Heart left ventricle (tissue), 16 donors: Measurements from ENCODE around the gene EMP2. TPM values are rescaled to one million over a fixed set of nuclear protein-coding genes. Genes with fewer than 3 reads are reported as not detected.

ENCODE experiments used
- ATAC-seq, 4 donors: fragments of 200-7000 bp; cut with Tn5 transposase; one replicate each; pipeline ENCODE4 v1.9.1; 2020 to 2022; ENCODE audit warnings: moderate library complexity in 4 of 4, mild to moderate bottlenecking in 3 of 4, moderate number of reproducible peaks in 1 of 4
- DNase-seq, 5 donors: peaks; one replicate each; pipeline ENCODE4 v3.0.0-alpha.2; 2020
- H3K27ac ChIP-seq, 12 donors: fragments of 200-600 bp; sonication (generic) in 4 of 12; one replicate each; pipeline versions ENCODE4 v1.5.0 to v1.8.0; 2016 to 2022; ENCODE audit warnings: mild to moderate bottlenecking in 2 of 12
- H3K27me3 ChIP-seq, 9 donors: fragments of 200-600 bp; sonication (generic) in 2 of 9; one replicate each; pipeline versions ENCODE4 v1.5.1 to v1.8.0; 2016 to 2022; ENCODE audit warnings: mild to moderate bottlenecking in 3 of 9
- H3K36me3 ChIP-seq, 9 donors: fragments of 200-600 bp; sonication (generic) in 2 of 9; one replicate each; pipeline versions ENCODE4 v1.5.0 to v1.8.0; 2018 to 2022; ENCODE audit warnings: mild to moderate bottlenecking in 2 of 9
- H3K4me1 ChIP-seq, 12 donors: fragments of 200-600 bp; sonication (generic) in 4 of 12; one replicate each; pipeline versions ENCODE4 v1.5.0 to v1.8.0; 2016 to 2022; ENCODE audit warnings: mild to moderate bottlenecking in 3 of 12
- H3K4me3 ChIP-seq, 12 donors: fragments of 200-600 bp; sonication (generic) in 4 of 12; one replicate each; pipeline versions ENCODE4 v1.5.0 to v1.8.0; 2017 to 2022; ENCODE audit warnings: mild to moderate bottlenecking in 9 of 12, moderate library complexity in 4 of 12
- H3K9me3 ChIP-seq, 12 donors: fragments of 200-600 bp; sonication (generic) in 4 of 12; one replicate each; pipeline versions ENCODE4 v1.5.0 to v1.8.0; 2016 to 2022; ENCODE audit warnings: mild to moderate bottlenecking in 1 of 12
- CTCF ChIP-seq, 12 donors: fragments of 200-600 bp; sonication (generic) in 4 of 12; IDR thresholded peaks; one replicate each; pipeline versions ENCODE4 v1.5.0 to v1.8.0; 2018 to 2022; ENCODE audit warnings: antibody characterized with exemption in 12 of 12, mild to moderate bottlenecking in 5 of 12
- POLR2A ChIP-seq, 2 donors: fragments of 450-650 bp; IDR thresholded peaks; one replicate each; pipeline ENCODE4 v1.6.1; 2017; ENCODE audit warnings: antibody characterized with exemption in 2 of 2, mild to moderate bottlenecking in 2 of 2, moderate library complexity in 2 of 2
- WGBS, 4 donors: extraction: QIAGEN DNeasy Blood & Tissue Kit in 2 of 4; methylation state at CpG; one replicate each; pipeline versions ENCODE4 v1.1.5 to v1.1.7; 2013 to 2018; 5-methylcytosine and 5-hydroxymethylcytosine counted together
- intact Hi-C, 10 donors: fragments of 100-400 bp; cut with DNase I; formaldehyde crosslinking; loops; one replicate each; pipeline versions ENCODE4 v1.11.1 to v1.14.2; 2022
- polyA plus RNA-seq, 2 donors: library from polyadenylated mRNA; stranded (reverse); fragments of 200-250 nt; gene quantifications; one replicate each; pipeline ENCODE4 v1.2.3, GENCODE V29; 2013
- total RNA-seq, 9 donors: library from RNA; depleted of rRNA in 2 of 9; stranded (reverse); fragments of >200 nt in 2 of 9; fragmentation: NEBNext Ultra II Directional in 3 of 9; extraction: Animal tissue kit (Norgen Biotek cat#: 25700) in 3 of 9; gene quantifications; one replicate each; pipeline versions ENCODE4 v1.1.0 to v1.2.4, GENCODE V29; 2016 to 2023
- donor health status: ischemic (EF 13 %, LVEDD 7.1; RV severe dilation, severe dysfunction).
- donor health status: healthy with polysubstance abuse.
- donor health status: DM: no; HTN: yes; CAD: no.
- donor health status: DM: no; HTN: no; CAD: no.
- donor health status: ischemic (EF 25% LVEDD 6.9; RV normal size, moderate dysfunction).
- donor health status: ischemic (EF 25% LVEDD 5.7; RV mildly dilated, moderate dysfunction).
- donor health status: healthy.
- donor health status: DM: yes; HTN: yes; CAD: no.
- donor health status: ischemic (EF 35%, LVEDD 5.7; RV mildly dilated, moderate dysfunction).
- donor health status: nonischemic (EF 11% LVEDD 7.7; RV severe dilation, severe dysfunction).
- donor health status: DM: yes; HTN: yes; CAD: no.
- donor health status: PGD.
- donor health status: ischemic (EF 29% LVEDD 5.4; RV normal size, mild dysfunction).
- donor health status: nonischemic (EF 23%, LVEDD 6.1; RV moderate dilation, normal function).

EMP2 gene
- total and polyA plus RNA-seq, 11 donors: 34.5 to 103 (median 61.3) TPM

- 83 to 98% (median 95%) methylated on average over 6 of the region's 6 CpGs for WGBS, 4 donors
- DNase-seq (no peak), ATAC-seq (no peak)
- H3K27ac ChIP-seq: no peak overlapping the region
- no peak for TF ChIP-seq POLR2A (IDR thresholded peaks at IDR 0.05)
- no peak for TF ChIP-seq CTCF (IDR thresholded peaks at IDR 0.05)
- H3K36me3 ChIP-seq: peaks cover 0 to 6% (median 0%) of the 10 kb centered on the region in 9 donors
- intact Hi-C loops: no loop called here
- no peaks in the 10 kb centered on the region for H3K27me3 ChIP-seq
- peaks cover 0 to 16% (median 2%) of the 10 kb centered on the region in 12 donors for H3K9me3 ChIP-seq
- no peak overlapping the region for H3K4me3 ChIP-seq
- H3K4me1 ChIP-seq: peaks cover 0 to 5% (median 0%) of the 10 kb centered on the region in 12 donors
Measured at GRCh38 chr16:10495031-10495345, 85.4 kb downstream of the EMP2 start.

GRCh38 chr16:10494343-10495030 is 85.9 kb downstream of the EMP2 start:
- ATAC-seq (no peak), DNase-seq (no peak)
- WGBS, 4 donors: 74 to 93% (median 76%) methylated on average over 5 of the region's 5 CpGs
- Histone ChIP-seq H3K4me1 (peaks cover 0 to 6% (median 0%) of the 10 kb centered on the region in 12 donors), H3K27me3 (no peaks in the 10 kb centered on the region), H3K4me3 (no peak overlapping the region), H3K27ac (no peak overlapping the region), H3K36me3 (peaks cover 0 to 6% (median 0%) of the 10 kb centered on the region in 9 donors), H3K9me3 (peaks cover 0 to 16% (median 2%) of the 10 kb centered on the region in 12 donors)
- TF ChIP-seq POLR2A (IDR thresholded peaks at IDR 0.05) (no peak), CTCF (IDR thresholded peaks at IDR 0.05) (no peak)
- intact Hi-C loops: no loop called here

GRCh38 chr16:10493276-10493675 is 87.1 kb downstream of the EMP2 start:
- Histone ChIP-seq H3K27ac (no peak overlapping the region), H3K4me1 (peaks cover 0 to 6% (median 0%) of the 10 kb centered on the region in 12 donors), H3K9me3 (peaks cover 0 to 16% (median 2%) of the 10 kb centered on the region in 12 donors), H3K4me3 (no peak overlapping the region), H3K36me3 (peaks cover 0 to 6% (median 0%) of the 10 kb centered on the region in 9 donors), H3K27me3 (no peaks in the 10 kb centered on the region)
- WGBS, 4 donors: 94 to 96% (median 94%) methylated on average over 8 of the region's 8 CpGs
- no peak for DNase-seq
- TF ChIP-seq CTCF (IDR thresholded peaks at IDR 0.05): no peak
- TF ChIP-seq POLR2A (IDR thresholded peaks at IDR 0.05): no peak
- intact Hi-C loops: no loop called here
- ATAC-seq: no peak

DNA sequence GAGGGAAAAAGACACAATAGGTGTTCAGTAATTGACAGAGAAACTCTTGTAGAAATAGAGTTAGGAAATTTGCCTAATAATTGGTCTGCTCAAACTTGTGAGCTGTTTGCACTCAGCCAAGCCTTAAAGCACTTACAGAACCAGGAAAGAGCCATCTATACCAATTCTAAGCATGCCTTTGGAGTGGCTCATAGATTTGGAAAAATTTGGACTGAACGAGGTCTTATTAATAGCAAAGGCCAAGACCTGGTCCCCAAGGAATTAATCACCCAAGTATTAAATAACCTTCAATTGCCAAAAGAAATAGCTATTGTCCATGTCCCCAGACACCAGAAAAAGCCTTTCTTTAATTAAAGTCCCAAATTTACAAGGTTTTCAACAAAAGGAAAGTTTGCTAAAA is 90.3 kb downstream of the EMP2 start:
- 36 to 68% (median 48%) methylated on average over 1 of the region's 1 CpG for WGBS, 4 donors

More for the DNA sequence above, 90.3 kb downstream of the EMP2 start:
- ATAC-seq (no peak), DNase-seq (no peak)
- no peak overlapping the region for H3K4me3 ChIP-seq
- peaks cover 0 to 6% (median 0%) of the 10 kb centered on the region in 12 donors for H3K4me1 ChIP-seq
- intact Hi-C loops: no loop called here
- peaks cover 0 to 2% (median 0%) of the 10 kb centered on the region in 9 donors for H3K36me3 ChIP-seq
- no peak for TF ChIP-seq CTCF (IDR thresholded peaks at IDR 0.05)
- no peak for TF ChIP-seq POLR2A (IDR thresholded peaks at IDR 0.05)
- no peak overlapping the region for H3K27ac ChIP-seq
- H3K27me3 ChIP-seq: no peaks in the 10 kb centered on the region
- H3K9me3 ChIP-seq: peaks cover 0 to 17% (median 0%) of the 10 kb centered on the region in 12 donors
